GM18511 (cell line): Measurements from ENCODE around the gene HECA.

Source experiments
- ATAC-seq: cut with Tn5 transposase; IDR thresholded peaks from one replicate; pipeline ENCODE4 v1.9.1; 2021; ENCODE audit warnings: mild to moderate bottlenecking, moderate library complexity; ENCODE audit not compliant: unreplicated experiment

Gene HECA

GRCh38 chr6:139159016-139159415 lies 24.1 kb downstream of the HECA start:
- ATAC-seq, result no peak

- ATAC-seq, result peak; percentile 29
These were observed 26.3 kb downstream of the HECA start for GRCh38 chr6:139161169-139161568.

DNA sequence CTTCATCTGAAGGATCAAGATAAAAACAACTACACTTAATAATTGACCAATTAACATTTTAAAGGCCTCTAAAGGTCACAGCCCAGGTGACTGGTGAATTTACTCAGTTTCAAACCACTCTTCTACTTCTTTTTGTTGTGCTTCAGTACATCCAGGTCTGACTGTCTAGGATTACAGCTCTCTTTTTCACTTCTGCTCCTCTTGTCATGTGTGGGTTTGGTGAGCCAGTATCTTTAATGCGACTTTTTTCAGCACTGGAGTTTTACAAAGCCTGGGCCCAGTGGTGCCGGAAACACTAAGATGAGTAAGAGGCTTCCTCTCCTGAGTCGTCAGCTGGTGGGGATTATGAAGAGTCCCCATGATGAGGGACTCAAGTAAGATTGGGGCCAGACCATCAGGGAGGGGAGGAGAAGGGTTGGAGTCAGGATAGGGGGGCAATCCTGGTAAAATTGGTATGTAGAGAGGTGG lies 27.0 kb downstream of the HECA start:
- ATAC-seq, result peak; percentile 95

GRCh38 chr6:139164001-139164400 lies 29.1 kb downstream of the HECA start:
- ATAC-seq, result no peak

DNA sequence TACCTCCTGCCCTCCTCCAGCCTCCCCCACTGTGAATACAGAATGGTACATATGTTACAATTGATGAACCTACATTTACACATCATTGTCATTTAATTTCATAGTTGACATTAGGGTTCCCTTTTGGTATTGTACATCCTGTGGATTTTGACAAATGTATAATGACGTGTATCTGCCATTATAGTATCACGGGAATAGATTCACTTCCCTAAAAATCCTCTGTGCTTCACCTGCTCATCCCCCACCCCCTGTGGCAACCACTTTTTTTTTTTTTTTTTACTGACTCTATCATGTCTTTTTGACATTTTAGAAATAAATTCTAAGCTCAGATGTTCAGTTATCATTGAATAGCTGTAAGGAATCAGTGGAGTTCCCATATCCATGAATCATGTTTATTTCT lies 30.4 kb downstream of the HECA start:
- no peak for ATAC-seq

DNA sequence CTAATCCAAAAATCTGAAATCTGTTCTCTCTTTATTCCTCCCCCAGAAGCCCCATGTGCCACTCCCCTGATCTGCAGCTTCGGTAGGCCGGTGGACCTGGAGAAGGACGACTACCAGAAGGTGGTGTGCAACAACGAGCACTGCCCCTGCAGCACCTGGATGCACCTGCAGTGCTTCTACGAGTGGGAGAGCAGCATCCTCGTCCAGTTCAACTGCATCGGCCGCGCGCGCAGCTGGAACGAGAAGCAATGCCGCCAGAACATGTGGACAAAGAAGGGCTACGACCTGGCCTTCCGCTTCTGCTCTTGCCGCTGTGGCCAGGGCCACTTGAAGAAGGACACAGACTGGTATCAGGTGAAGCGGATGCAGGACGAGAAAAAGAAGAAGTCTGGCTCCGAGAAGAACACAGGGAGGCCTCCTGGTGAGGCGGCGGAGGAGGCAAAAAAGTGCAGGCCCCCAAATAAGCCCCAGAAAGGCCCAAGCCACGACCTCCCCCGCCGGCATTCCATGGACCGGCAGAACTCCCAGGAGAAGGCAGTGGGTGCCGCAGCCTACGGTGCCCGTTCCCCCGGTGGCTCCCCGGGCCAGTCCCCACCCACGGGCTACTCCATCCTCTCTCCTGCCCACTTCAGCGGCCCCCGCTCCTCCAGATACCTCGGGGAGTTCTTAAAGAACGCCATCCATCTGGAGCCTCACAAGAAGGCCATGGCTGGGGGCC lies 31.5 kb downstream of the HECA start:
- ATAC-seq, result no peak

- ATAC-seq, result no peak
These were observed 32.1 kb downstream of the HECA start for GRCh38 chr6:139166956-139167313.

DNA sequence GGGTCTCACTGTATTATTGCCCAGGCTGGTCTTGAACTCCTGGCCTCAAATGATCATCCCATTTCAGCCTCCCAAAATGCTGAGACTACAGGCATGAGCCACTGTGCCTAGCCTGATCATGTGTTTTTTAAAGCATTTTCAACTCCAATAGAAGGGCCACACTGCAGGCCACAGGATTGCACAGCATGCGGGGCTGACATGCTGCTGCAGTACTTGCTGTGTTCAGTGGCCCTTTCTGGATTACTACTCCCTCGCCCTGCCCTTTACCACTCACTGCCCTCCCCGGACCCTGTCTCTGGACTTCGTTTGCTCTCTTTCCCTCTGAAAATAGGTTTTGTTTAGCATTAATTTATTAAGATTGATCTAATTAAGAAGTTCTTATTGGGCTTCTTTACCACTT lies 37.3 kb downstream of the HECA start:
- peak; percentile 23 for ATAC-seq

DNA sequence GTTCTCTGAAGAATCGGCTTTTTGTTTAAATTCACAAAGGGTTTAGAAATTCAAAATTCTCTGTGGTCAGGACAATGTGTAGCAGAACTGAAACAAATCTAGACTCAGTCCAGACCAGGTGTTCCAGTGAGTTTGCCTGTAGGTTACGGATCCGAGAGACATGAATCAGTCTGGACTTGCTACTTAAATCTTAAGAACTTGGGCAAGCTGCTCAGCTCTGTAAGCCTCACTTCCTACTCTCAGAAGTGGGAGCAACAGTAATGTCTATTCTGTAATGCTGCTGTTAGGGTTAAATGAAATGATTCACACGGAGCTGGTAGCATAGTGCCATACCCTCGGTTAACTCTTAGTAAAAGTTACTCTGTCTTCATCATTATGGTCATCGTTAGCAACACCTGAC lies 37.7 kb downstream of the HECA start:
- peak; percentile 80 for ATAC-seq

GRCh38 chr6:139173172-139173571 lies 38.3 kb downstream of the HECA start:
- no peak for ATAC-seq

DNA sequence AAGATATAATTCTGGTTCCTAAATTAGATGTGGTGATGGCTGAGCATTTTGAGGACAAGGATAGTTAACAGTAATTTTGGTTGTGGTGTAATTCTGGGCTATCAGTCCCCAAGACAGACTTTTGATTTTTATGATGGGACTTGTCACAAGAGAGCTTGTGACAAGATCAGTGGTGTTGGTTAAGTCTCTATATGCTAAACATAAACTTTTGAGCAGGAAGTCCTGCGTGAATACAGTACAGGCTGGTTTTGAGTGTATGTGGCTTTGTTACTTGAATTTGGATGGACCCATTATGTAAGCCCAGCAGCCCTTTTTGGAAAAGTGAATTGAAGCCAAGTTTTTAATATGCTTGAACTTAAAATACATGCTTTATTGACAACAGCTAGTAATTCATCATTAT lies 38.9 kb downstream of the HECA start:
- no peak for ATAC-seq

GRCh38 chr6:139174961-139175360 lies 40.1 kb downstream of the HECA start:
- no peak for ATAC-seq

DNA sequence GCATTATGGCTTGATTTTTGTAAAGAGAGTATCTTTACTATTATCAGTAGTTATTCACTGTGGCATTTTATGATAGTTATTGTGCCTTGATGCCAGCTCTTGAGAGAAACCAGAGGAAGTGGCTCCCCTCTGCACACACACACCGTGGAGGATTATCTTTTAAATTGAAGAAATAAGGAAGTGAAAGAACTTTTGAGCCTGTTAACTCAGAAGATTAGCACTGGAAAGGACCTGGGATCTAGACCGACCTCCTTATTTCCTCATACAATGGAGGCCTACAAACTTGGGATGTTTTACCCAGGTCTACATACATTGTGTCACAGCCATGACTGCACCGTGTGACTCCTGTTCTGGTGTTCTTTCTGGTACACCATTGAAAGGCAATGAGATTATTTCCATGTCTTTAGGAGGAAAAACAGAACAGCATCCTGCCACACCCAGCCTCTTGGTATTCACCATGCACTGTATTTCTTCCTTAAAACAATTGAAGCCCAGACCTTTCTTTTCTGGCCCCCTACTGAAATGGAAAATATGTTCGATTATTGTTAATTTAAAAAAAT lies 40.6 kb downstream of the HECA start:
- peak; percentile 68 for ATAC-seq

- no peak for ATAC-seq
These were observed 46.4 kb downstream of the HECA start for GRCh38 chr6:139181236-139181635.

DNA sequence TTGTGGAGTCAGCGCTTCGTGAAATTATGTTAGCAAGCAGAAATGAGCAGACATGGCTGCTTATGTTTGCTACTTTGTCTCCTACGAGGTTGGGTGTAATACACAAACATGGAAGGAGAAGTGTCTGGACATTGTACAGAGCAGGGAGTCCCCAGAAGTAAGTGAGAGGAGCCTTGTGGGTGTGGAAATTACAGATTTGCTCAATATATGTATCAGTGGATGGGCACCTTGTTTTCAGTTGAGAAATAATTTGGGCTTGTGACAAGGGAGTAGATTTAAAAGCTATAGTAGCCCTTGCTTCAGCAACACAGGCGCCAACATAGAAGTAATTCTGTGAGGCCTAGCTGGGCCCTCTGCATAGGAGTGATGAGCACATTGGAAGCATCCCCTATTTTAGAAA lies 49.2 kb downstream of the HECA start:
- no peak for ATAC-seq

GRCh38 chr6:139184459-139184858 lies 49.6 kb downstream of the HECA start:
- no peak for ATAC-seq

GRCh38 chr6:139186242-139186641 lies 51.4 kb downstream of the HECA start:
- ATAC-seq, result no peak

GRCh38 chr6:139186692-139187091 lies 51.8 kb downstream of the HECA start:
- no peak for ATAC-seq

DNA sequence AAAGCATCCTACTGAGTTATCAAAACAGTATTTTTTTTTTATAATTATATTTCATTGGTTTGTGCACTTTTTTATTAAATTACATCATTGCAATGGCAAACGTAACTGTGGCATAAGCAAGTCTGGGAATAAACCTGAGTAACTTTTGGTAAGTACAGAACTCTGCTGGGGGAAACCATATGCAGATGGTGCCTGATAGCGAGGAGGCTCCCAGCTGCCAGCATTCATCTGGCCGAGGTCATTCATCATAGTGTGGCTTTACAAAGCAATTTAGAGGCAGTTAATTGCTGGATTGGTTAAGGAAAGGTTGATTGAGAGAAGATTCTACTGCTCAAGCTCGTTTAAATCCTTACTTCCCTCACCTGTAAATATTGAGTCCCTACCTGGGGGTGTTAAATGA lies 52.6 kb downstream of the HECA start:
- no peak for ATAC-seq

GRCh38 chr6:139189665-139190064 lies 54.8 kb downstream of the HECA start:
- no peak for ATAC-seq

DNA sequence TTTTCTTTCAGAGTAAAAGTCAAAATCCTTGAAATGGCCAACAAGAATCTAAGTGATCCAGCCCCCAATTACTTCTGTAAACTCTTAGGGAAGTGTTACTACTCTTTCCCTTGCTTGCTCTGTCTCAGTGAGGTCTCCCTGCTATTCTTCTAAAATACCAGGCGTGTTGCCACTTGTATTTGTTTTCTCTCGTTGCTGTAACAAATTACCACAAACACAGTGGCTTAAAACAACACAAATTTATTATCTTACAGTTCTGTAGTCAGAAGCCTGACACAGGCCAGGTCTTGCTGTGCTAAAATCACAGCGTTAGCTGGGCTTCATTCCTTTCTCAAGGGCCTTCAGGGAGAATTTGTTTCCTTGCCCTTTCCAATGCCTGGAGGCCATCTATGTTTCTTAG lies 59.9 kb downstream of the HECA start:
- no peak for ATAC-seq

GRCh38 chr6:139198529-139199288 lies 63.8 kb downstream of the HECA start:
- no peak for ATAC-seq
